Panc1 (cell line): ENCODE results near the gene CHCHD6. TPM values are rescaled to one million over a fixed set of nuclear protein-coding genes. Genes with fewer than 3 reads are reported as not detected.

ENCODE experiments used
- ATAC-seq: fragments of 200-7000 bp; cut with Tn5 transposase; 2 replicates; pipeline ENCODE4 v1.9.1; 2020; ENCODE audit warnings: mild to moderate bottlenecking, moderate library complexity
- BruUV-seq: library from RNA; stranded (reverse); fragments of 400-500 nt; replicated peaks from 2 replicates; lab custom pipeline; 2021; lab: Mats Ljungman, UMichigan
- CTCF ChIA-PET: fragments of 300-600 bp; sonication (Branson Sonifier 250); formaldehyde crosslinking; loops from one replicate; lab custom pipeline; 2022; ENCODE audit warnings: antibody characterized with exemption; lab: Charles Lee
- POLR2A ChIA-PET: fragments of 300-600 bp; sonication (Branson Sonifier 250); formaldehyde crosslinking; loops from one replicate; lab custom pipeline; 2022; ENCODE audit warnings: antibody characterized with exemption; lab: Charles Lee
- DNase-seq: peaks from one replicate; pipeline ENCODE4 v3.0.0-alpha.2; 2010; ENCODE audit warnings: low read depth, low spot score
- H3K27ac ChIP-seq: 2 replicates; pipeline ENCODE4 v1.5.1; 2011; ENCODE audit warnings: mild to moderate bottlenecking, low read length, inconsistent platforms
- H3K27me3 ChIP-seq: fragments of 200-500 bp; sonication (Bioruptor generic); 2 replicates; pipeline ENCODE4 v1.6.0; 2014; ENCODE audit warnings: low read length, inconsistent platforms; ENCODE audit not compliant: control insufficient read depth, insufficient read depth
- H3K36me3 ChIP-seq: fragments of 200-500 bp; sonication (Bioruptor generic); 2 replicates; pipeline ENCODE4 v1.5.1; 2014; ENCODE audit warnings: inconsistent platforms, mild to moderate bottlenecking, low read length, moderate library complexity; ENCODE audit not compliant: control insufficient read depth, insufficient read depth
- H3K4me1 ChIP-seq: 2 replicates; pipeline ENCODE4 v1.5.1; 2011; ENCODE audit warnings: inconsistent platforms, mild to moderate bottlenecking, low read length, moderate library complexity; ENCODE audit not compliant: control insufficient read depth, insufficient read depth
- H3K4me3 ChIP-seq, 2 experiments: 2 replicates each; pipeline ENCODE4 v1.5.1; 2011 to 2012; ENCODE audit warnings: low read depth in 2 of 2, low read length in 2 of 2, mild to moderate bottlenecking in 2 of 2, inconsistent platforms in 1 of 2, moderate library complexity in 1 of 2
- H3K9me3 ChIP-seq: fragments of 200-500 bp; sonication (Bioruptor generic); 2 replicates; pipeline ENCODE4 v1.5.1; 2014; ENCODE audit warnings: low read depth, mild to moderate bottlenecking, inconsistent platforms, low read length, moderate library complexity; ENCODE audit not compliant: control insufficient read depth, insufficient read depth
- CTCF ChIP-seq: fragments of 450-650 bp; IDR thresholded peaks from 2 replicates; pipeline ENCODE4 v1.5.1; 2017; ENCODE audit warnings: mild to moderate bottlenecking
- POLR2AphosphoS5 ChIP-seq: IDR thresholded peaks from 2 replicates; pipeline ENCODE4 v1.6.1; 2012; ENCODE audit warnings: mild to moderate bottlenecking, low read depth, low read length, moderate library complexity
- REST ChIP-seq, 2 experiments: IDR thresholded peaks; 2 replicates each; pipeline ENCODE4 v1.6.1; 2011 to 2012; ENCODE audit warnings: low read depth in 2 of 2, control low read depth in 1 of 2, low read length in 1 of 2, mild to moderate bottlenecking in 1 of 2, moderate library complexity in 1 of 2; ENCODE audit not compliant: insufficient read depth in 1 of 2
- SIN3A ChIP-seq: IDR thresholded peaks from 2 replicates; pipeline ENCODE4 v1.6.1; 2012; ENCODE audit warnings: low read depth, mild to moderate bottlenecking, low read length, moderate library complexity, borderline replicate concordance; ENCODE audit not compliant: insufficient read depth
- TCF7L2 ChIP-seq: IDR thresholded peaks from 2 replicates; pipeline ENCODE4 v1.6.1; 2011; ENCODE audit warnings: mild to moderate bottlenecking, low read depth, low read length, inconsistent platforms
- in situ Hi-C: cut with HindIII; loops from 2 replicates; pipeline ENCODE4 v1.10.0; 2016; ENCODE audit warnings: low sequenced_read_pairs, low pct_unique_long_range_greater_than_20kb
- intact Hi-C: fragments of 100-400 bp; cut with micrococcal nuclease; formaldehyde crosslinking; loops from one replicate; pipeline ENCODE4 v1.10.0; 2022; ENCODE audit not compliant: unreplicated experiment
- total RNA-seq: library from RNA; stranded (reverse); gene quantifications from one replicate; pipeline ENCODE4 v1.2.1, GENCODE V29; 2021; ENCODE audit not compliant: unreplicated experiment

CHCHD6 gene
- total RNA-seq, 1 experiment from 2014 or later, result 31.5 TPM

GRCh38 chr3:126733061-126733430, 29.0 kb downstream of the CHCHD6 start:
- Histone ChIP-seq H3K27me3 (no peaks in the 10 kb centered on the region), H3K4me1 (no peaks in the 10 kb centered on the region), H3K9me3 (no peaks in the 10 kb centered on the region), H3K27ac (no peak overlapping the region), H3K36me3 (no peaks in the 10 kb centered on the region), H3K4me3 (no peak overlapping the region)
- POLR2A ChIA-PET, result no interaction called here
- ATAC-seq (no peak), DNase-seq (no peak)
- CTCF ChIA-PET, result no interaction called here
- in situ Hi-C loops (no loop called here), intact Hi-C loops (no loop called here)
- no TSS peak for BruUV-seq
- no peak for TF ChIP-seq POLR2AphosphoS5
- TF ChIP-seq REST (IDR thresholded peaks at IDR 0.05; ENCODE audit: insufficient read depth in 1 of 2, low read depth in 2 of 2, low read length in 1 of 2), result no peak
- TF ChIP-seq SIN3A, result no peak
- TF ChIP-seq TCF7L2, result no peak
- no peak for TF ChIP-seq CTCF

GRCh38 chr3:126734106-126734723, 30.2 kb downstream of the CHCHD6 start:
- ChIA-PET POLR2A (interaction anchor here (0.7 kb wide), 1 partner anchor 114 kb away, joined by 3 read pairs; no protein-coding TSS in a partner anchor), CTCF (no interaction called here)
- Histone ChIP-seq H3K4me3 (no peak overlapping the region), H3K36me3 (no peaks in the 10 kb centered on the region), H3K9me3 (peaks cover 5% of the 10 kb centered on the region; the same call in 1 of the 2 replicates), H3K27me3 (no peaks in the 10 kb centered on the region), H3K27ac (no peak overlapping the region), H3K4me1 (no peaks in the 10 kb centered on the region)
- in situ Hi-C loops, result no loop called here
- intact Hi-C loops, result no loop called here
- DNase-seq (no peak), ATAC-seq (no peak)
- TF ChIP-seq SIN3A (no peak), POLR2AphosphoS5 (no peak), REST (IDR thresholded peaks at IDR 0.05; ENCODE audit: insufficient read depth in 1 of 2, low read depth in 2 of 2, low read length in 1 of 2) (no peak), TCF7L2 (no peak)
- no TSS peak for BruUV-seq
